Smooth muscle cell (in vitro differentiated cells): ENCODE results near the gene EIF4E2. TPM values are rescaled to one million over a fixed set of nuclear protein-coding genes. Genes with fewer than 3 reads are reported as not detected.

ENCODE experiments used
- DNase-seq: peaks from one replicate; lab custom pipeline; 2025; ENCODE audit not compliant: unreplicated experiment; lab: John Stamatoyannopoulos, UW
- H2AFZ ChIP-seq: fragments of 200-600 bp; sonication (generic); 2 replicates; pipeline ENCODE4 v1.6.0; 2016; ENCODE audit warnings: antibody characterized with exemption, low read depth, mild to moderate bottlenecking
- H3F3A ChIP-seq: fragments of 200-600 bp; sonication (generic); 2 replicates; pipeline ENCODE4 v1.6.0; 2017; ENCODE audit warnings: antibody characterized with exemption, low read depth
- H3K27ac ChIP-seq: fragments of 200-600 bp; sonication (generic); 2 replicates; pipeline ENCODE4 v1.5.1; 2016; ENCODE audit warnings: low read depth, mild to moderate bottlenecking
- H3K27me3 ChIP-seq: fragments of 200-600 bp; sonication (generic); 2 replicates; pipeline ENCODE4 v1.6.1; 2016; ENCODE audit warnings: low read depth, mild to moderate bottlenecking
- H3K36me3 ChIP-seq: fragments of 200-600 bp; sonication (generic); 2 replicates; pipeline ENCODE4 v1.5.1; 2016; ENCODE audit warnings: low read depth
- H3K4me1 ChIP-seq: fragments of 200-600 bp; sonication (generic); 2 replicates; pipeline ENCODE4 v1.5.1; 2016; ENCODE audit warnings: low read depth
- H3K4me2 ChIP-seq: fragments of 200-600 bp; sonication (generic); 2 replicates; pipeline ENCODE4 v1.6.0; 2016; ENCODE audit warnings: mild to moderate bottlenecking
- H3K4me3 ChIP-seq: fragments of 200-600 bp; sonication (generic); 2 replicates; pipeline ENCODE4 v1.5.1; 2016; ENCODE audit warnings: mild to moderate bottlenecking
- H3K79me2 ChIP-seq: fragments of 200-600 bp; sonication (generic); 2 replicates; pipeline ENCODE4 v1.6.0; 2016; ENCODE audit warnings: low read depth, mild to moderate bottlenecking
- H3K9ac ChIP-seq: fragments of 200-600 bp; sonication (generic); 2 replicates; pipeline ENCODE4 v1.6.0; 2016; ENCODE audit warnings: low read depth
- H3K9me3 ChIP-seq: fragments of 200-600 bp; sonication (generic); replicated peaks from 2 replicates; pipeline ENCODE4 v1.5.1; 2016; ENCODE audit warnings: low read depth
- H4K20me1 ChIP-seq: fragments of 200-600 bp; sonication (generic); 2 replicates; pipeline ENCODE4 v1.6.0; 2016; ENCODE audit warnings: low read depth
- CTCF ChIP-seq: fragments of 200-600 bp; sonication (generic); IDR thresholded peaks from 2 replicates; pipeline ENCODE4 v1.5.1; 2017; ENCODE audit warnings: borderline replicate concordance, mild to moderate bottlenecking, antibody characterized with exemption; ENCODE audit not compliant: insufficient read depth, poor library complexity, severe bottlenecking
- WGBS: methylation state at CpG from one replicate; pipeline ENCODE4 v1.1.7; 2016; ENCODE audit warnings: low lambda C conversion rate; 5-methylcytosine and 5-hydroxymethylcytosine counted together
- polyA plus RNA-seq: library from polyadenylated mRNA; unstranded; fragments of >200 nt; fragmentation: Nextera tagmentation; extraction: Ambion mirVana; gene quantifications from 2 replicates; pipeline ENCODE4 v1.2.1, GENCODE V29; 2016
- total RNA-seq: library from RNA; depleted of rRNA; stranded (reverse); fragments of >200 nt; gene quantifications from 2 replicates; pipeline ENCODE4 v1.2.3, GENCODE V29; 2014

Gene EIF4E2
- total and polyA plus RNA-seq, 2 experiments from 2014 or later: 83.1 to 189 TPM

DNA sequence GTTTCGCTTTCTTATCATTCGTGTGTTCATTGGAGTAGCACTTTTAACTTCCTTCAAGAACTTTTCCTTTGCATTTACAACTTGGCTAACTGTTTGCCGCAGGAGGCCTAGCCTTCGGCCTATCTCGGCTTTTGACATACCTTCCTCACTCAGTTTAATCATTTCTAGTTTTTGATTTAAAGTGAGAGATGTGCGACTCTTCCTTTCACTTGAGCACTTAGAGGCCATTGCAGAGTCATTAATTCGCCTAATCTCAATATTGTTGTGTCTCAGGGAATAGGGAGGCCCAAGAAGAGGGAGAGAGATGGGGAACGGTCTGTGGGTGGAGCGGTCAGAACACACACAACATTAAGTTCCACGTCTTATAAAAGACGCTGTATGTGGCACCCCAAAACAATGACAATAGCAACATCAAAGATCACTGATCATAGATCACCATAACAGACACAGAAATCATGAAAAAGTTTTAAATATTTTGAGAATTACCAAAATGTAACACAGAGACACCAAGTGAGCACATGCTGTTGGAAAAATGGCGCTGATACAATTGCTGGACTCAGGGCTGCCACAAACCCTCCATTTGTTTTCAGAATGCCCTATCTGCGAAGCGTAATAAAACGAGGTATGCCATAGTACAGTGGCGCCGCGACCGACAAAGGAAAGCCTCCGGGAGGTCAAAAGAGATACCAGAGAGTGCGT lies 685 bp upstream of the EIF4E2 start:
- no peak for TF ChIP-seq CTCF
- peak overlapping the region; percentile 89 for H3K4me2 ChIP-seq
- H3K27ac ChIP-seq: peak overlapping the region; percentile 93
- 28% methylated on average over 21 of the region's 21 CpGs for WGBS
- no peaks in the 10 kb centered on the region for H3K9me3 ChIP-seq
- H2AFZ ChIP-seq: peak overlapping the region; percentile 84
- DNase-seq: no peak
- peaks cover 14% of the 10 kb centered on the region for H3K4me1 ChIP-seq
- H3K79me2 ChIP-seq: peaks cover 61% of the 10 kb centered on the region
- H3F3A ChIP-seq: peaks cover 4% of the 10 kb centered on the region
- H3K27me3 ChIP-seq: no peaks in the 10 kb centered on the region
- peak overlapping the region; percentile 95 for H3K9ac ChIP-seq
- H3K4me3 ChIP-seq: peak overlapping the region; percentile 80
- peaks cover 42% of the 10 kb centered on the region for H4K20me1 ChIP-seq
- no peaks in the 10 kb centered on the region for H3K36me3 ChIP-seq

DNA sequence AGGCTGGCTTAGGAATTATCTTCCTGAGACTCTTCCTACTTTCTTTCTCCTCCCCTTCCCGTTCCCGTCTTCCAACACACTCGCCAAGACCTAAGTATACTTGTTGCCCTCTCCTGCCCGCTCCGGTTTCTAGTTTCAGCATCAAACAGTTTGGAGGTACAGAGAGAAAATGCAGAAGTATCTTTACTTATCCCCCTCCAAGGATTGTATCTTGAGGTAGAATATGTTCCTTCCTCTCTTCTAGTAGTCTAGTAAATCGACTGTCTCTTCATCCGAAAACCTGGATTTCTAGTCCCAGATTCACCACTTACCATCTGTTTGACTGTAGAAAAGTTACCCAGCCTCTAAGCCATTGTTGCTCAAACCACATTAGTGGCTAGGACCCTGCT lies 755 bp downstream of the EIF4E2 start:
- Histone ChIP-seq H3K27me3 (no peaks in the 10 kb centered on the region), H3K4me1 (peaks cover 14% of the 10 kb centered on the region), H3F3A (peaks cover 4% of the 10 kb centered on the region), H2AFZ (peak overlapping the region; percentile 50), H3K4me2 (peak overlapping the region; percentile 89), H3K79me2 (peaks cover 69% of the 10 kb centered on the region), H3K36me3 (no peaks in the 10 kb centered on the region), H3K27ac (peak overlapping the region; percentile 93), H3K4me3 (peak overlapping the region; percentile 80), H3K9ac (peak overlapping the region; percentile 95), H3K9me3 (no peaks in the 10 kb centered on the region), H4K20me1 (peaks cover 49% of the 10 kb centered on the region)
- DNase-seq: no peak
- TF ChIP-seq CTCF: no peak
- WGBS: 20% methylated on average over 7 of the region's 7 CpGs

DNA sequence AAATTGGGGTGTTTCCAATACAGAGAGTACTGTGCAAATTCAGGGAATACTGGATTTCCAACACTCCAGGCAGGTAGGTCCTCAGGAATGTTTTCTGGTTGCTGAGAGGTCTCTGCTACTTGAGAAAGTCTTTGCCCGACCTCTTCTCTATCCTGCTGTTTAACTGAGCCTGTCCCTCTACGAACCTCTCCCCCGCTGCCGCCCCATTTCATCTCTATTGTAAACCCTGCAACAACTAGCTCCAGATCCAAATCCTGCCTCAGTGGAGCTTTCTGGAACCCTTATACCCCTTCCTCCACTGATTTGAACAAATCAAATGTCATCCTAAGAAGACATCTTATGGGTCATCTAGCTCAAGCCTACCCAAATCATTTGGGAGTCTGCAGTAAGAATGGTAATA lies 1.3 kb downstream of the EIF4E2 start:
- Histone ChIP-seq H3K9me3 (no peaks in the 10 kb centered on the region), H2AFZ (no peak overlapping the region), H3K27ac (peak overlapping the region; percentile 93), H3F3A (peaks cover 4% of the 10 kb centered on the region), H3K36me3 (no peaks in the 10 kb centered on the region), H3K79me2 (peaks cover 71% of the 10 kb centered on the region), H3K4me2 (peak overlapping the region; percentile 89), H3K4me1 (peaks cover 14% of the 10 kb centered on the region), H3K27me3 (no peaks in the 10 kb centered on the region), H4K20me1 (peaks cover 55% of the 10 kb centered on the region), H3K9ac (peak overlapping the region; percentile 95), H3K4me3 (peak overlapping the region; percentile 80)
- TF ChIP-seq CTCF: no peak
- DNase-seq: no peak
- WGBS: 98% methylated on average over 4 of the region's 4 CpGs

- Histone ChIP-seq H3K27ac (no peak overlapping the region), H3K9ac (no peak overlapping the region), H3K4me2 (no peak overlapping the region), H3K4me3 (no peak overlapping the region), H2AFZ (no peak overlapping the region), H3K79me2 (peaks cover 43% of the 10 kb centered on the region), H3K9me3 (no peaks in the 10 kb centered on the region), H3K36me3 (peaks cover 6% of the 10 kb centered on the region), H3K27me3 (no peaks in the 10 kb centered on the region), H4K20me1 (peaks cover 76% of the 10 kb centered on the region), H3K4me1 (peaks cover 5% of the 10 kb centered on the region), H3F3A (peaks cover 1% of the 10 kb centered on the region)
- 83% methylated on average over 3 of the region's 3 CpGs for WGBS
- no peak for DNase-seq
- no peak for TF ChIP-seq CTCF
Observed at GRCh38 chr2:232556426-232556825, 5.9 kb downstream of the EIF4E2 start.
